ENCODE measurements around the gene CDK17.

- TF ChIP-seq POLR2A (IDR thresholded peaks at IDR 0.05) (no peak), CTCF (IDR thresholded peaks at IDR 0.05) (no peak), POLR2AphosphoS5 (IDR thresholded peaks at IDR 0.05; ENCODE audit: insufficient read depth in 1 of 2, low read depth in 1 of 2) (no peak)
These were observed 36.0 kb downstream of the CDK17 start for GRCh38 chr12:96364092-96364700.
